GM12878 (cell line): Measurements from ENCODE around the gene RXFP1. TPM values are rescaled to one million over a fixed set of nuclear protein-coding genes. Genes with fewer than 3 reads are reported as not detected.

ENCODE experiments used
- ASH2L ChIP-seq: fragments of 300-600, 200-600 bp; sonication (generic); IDR thresholded peaks from 2 replicates; pipeline ENCODE4 v1.6.1; 2017; ENCODE audit warnings: low read depth, mild to moderate bottlenecking, borderline replicate concordance
- BHLHE40 ChIP-seq, 2 experiments: fragments of 450-650 bp in 1 of 2; IDR thresholded peaks; 2 replicates each; pipeline ENCODE4 v1.6.1; 2011 to 2017; ENCODE audit warnings: low read depth in 2 of 2, borderline replicate concordance in 1 of 2, improper control_type of control experiment in 1 of 2, low read length in 1 of 2, mild to moderate bottlenecking in 1 of 2
- BMI1 ChIP-seq: fragments of 450-650 bp; IDR thresholded peaks from 2 replicates; pipeline ENCODE4 v1.6.1; 2016; ENCODE audit warnings: mild to moderate bottlenecking, moderate library complexity, borderline replicate concordance
- CTCF ChIP-seq, 3 experiments: IDR thresholded peaks in 2 of 3; conservative IDR thresholded peaks in 1 of 3; 2 replicates each; pipeline ENCODE4 v1.5.1; 2011; ENCODE audit warnings: low read depth in 3 of 3, low read length in 3 of 3, mild to moderate bottlenecking in 3 of 3, control low read depth in 2 of 3, moderate library complexity in 2 of 3, inconsistent platforms in 1 of 3, mixed read lengths in 1 of 3; ENCODE audit not compliant: control insufficient read depth in 2 of 3, insufficient read depth in 1 of 3; ENCODE audit errors: extremely low read depth in 1 of 3
- E2F8 ChIP-seq: fragments of 450-650 bp; IDR thresholded peaks from 2 replicates; pipeline ENCODE4 v1.6.1; 2018; ENCODE audit warnings: mild to moderate bottlenecking, low read depth, moderate library complexity; ENCODE audit not compliant: partially characterized antibody
- ELK1 ChIP-seq: IDR thresholded peaks from 2 replicates; pipeline ENCODE4 v1.6.1; 2012; ENCODE audit warnings: low read depth, low read length, improper control_type of control experiment
- ESRRA ChIP-seq: IDR thresholded peaks from 2 replicates; pipeline ENCODE4 v1.6.1; 2012; ENCODE audit warnings: mild to moderate bottlenecking, low read length, improper control_type of control experiment
- EZH2 ChIP-seq: IDR thresholded peaks from 2 replicates; pipeline ENCODE4 v1.6.1; 2012; ENCODE audit warnings: low read depth, mild to moderate bottlenecking, control low read depth, inconsistent platforms, low read length, borderline replicate concordance; ENCODE audit not compliant: control insufficient read depth
- JUNB ChIP-seq: IDR thresholded peaks from 2 replicates; pipeline ENCODE4 v1.6.1; 2016; ENCODE audit warnings: antibody characterized with exemption, mild to moderate bottlenecking
- KDM1A ChIP-seq: fragments of 200-600 bp; sonication (generic); IDR thresholded peaks from 2 replicates; pipeline ENCODE4 v1.6.1; 2016; ENCODE audit warnings: borderline replicate concordance
- NR2C1 ChIP-seq: fragments of 450-650 bp; IDR thresholded peaks from 2 replicates; pipeline ENCODE4 v1.6.1; 2017; ENCODE audit warnings: antibody characterized with exemption, mild to moderate bottlenecking, moderate library complexity
- NR2C2 ChIP-seq: IDR thresholded peaks from 2 replicates; pipeline ENCODE4 v1.6.1; 2011; ENCODE audit warnings: borderline replicate concordance, low read depth; ENCODE audit not compliant: control insufficient read depth, insufficient read length
- NR2F1 ChIP-seq: fragments of 450-650 bp; conservative IDR thresholded peaks from 2 replicates; pipeline ENCODE4 v1.6.1; 2017; ENCODE audit warnings: mild to moderate bottlenecking
- PAX5 ChIP-seq: IDR thresholded peaks from 2 replicates; pipeline ENCODE4 v1.6.1; 2011; ENCODE audit warnings: low read depth, low read length, borderline replicate concordance
- POLR2A ChIP-seq: IDR thresholded peaks from 2 replicates; pipeline ENCODE4 v1.6.1; 2011; ENCODE audit warnings: low read depth, mild to moderate bottlenecking, low read length
- PRDM15 ChIP-seq: fragments of 450-650 bp; formaldehyde crosslinking; IDR thresholded peaks from 2 replicates; pipeline ENCODE4 v1.4.0; 2020; ENCODE audit warnings: mild to moderate bottlenecking, moderate library complexity
- SUZ12 ChIP-seq: fragments of 200-600 bp; sonication (generic); IDR thresholded peaks from one replicate; pipeline ENCODE4 v1.6.1; 2018; ENCODE audit warnings: antibody characterized with exemption, mild to moderate bottlenecking; ENCODE audit not compliant: unreplicated experiment
- YBX1 ChIP-seq: fragments of 450-650 bp; IDR thresholded peaks from 2 replicates; pipeline ENCODE4 v1.6.1; 2016; ENCODE audit warnings: antibody characterized with exemption
- YY1 ChIP-seq: IDR thresholded peaks from 2 replicates; pipeline ENCODE4 v1.6.1; 2011; ENCODE audit warnings: low read depth, mild to moderate bottlenecking, low read length
- ZBED1 ChIP-seq: IDR thresholded peaks from 2 replicates; pipeline ENCODE4 v1.6.1; 2016; ENCODE audit warnings: borderline replicate concordance
- ZNF622 ChIP-seq: fragments of 450-650 bp; IDR thresholded peaks from 2 replicates; pipeline ENCODE4 v1.6.1; 2017; ENCODE audit warnings: mild to moderate bottlenecking, inconsistent platforms
- polyA plus RNA-seq, 11 experiments: library from polyadenylated mRNA; depleted of rRNA in 4 of 11; unstranded in 6 of 11; stranded (reverse) in 5 of 11; fragments of >200 nt; fragmentation: Nextera tagmentation in 4 of 11; fragmentation: Illumina TruSeq in 1 of 11; extraction: Ambion mirVana in 4 of 11; extraction: Trizol in 1 of 11; gene quantifications; 1 replicate in 1 of 11; 2 replicates in 10 of 11; pipeline versions ENCODE4 v1.2.1 to v1.2.3, GENCODE V29; 2011 to 2016; ENCODE audit warnings: inconsistent platforms in 2 of 11, missing spikeins in 2 of 11, low read depth in 1 of 11
- total RNA-seq, 4 experiments: library from RNA; depleted of rRNA in 3 of 4; stranded (reverse); fragments of >200 nt in 3 of 4; fragmentation: Illumina TruSeq in 1 of 4; extraction: Trizol in 1 of 4; gene quantifications; 2 replicates each; pipeline versions ENCODE4 v1.2.1 to v1.2.3, GENCODE V29; 2013 to 2021

The RXFP1 gene
- total and polyA plus RNA-seq, 10 of the 15 experiments (the other 5 are each of a cell fraction or from before 2014, with no cell fraction given) = 0.12 TPM; not detected in 9

- peak; percentile 50; the same call in 1 of the 2 replicates for TF ChIP-seq NR2F1
- no peak for TF ChIP-seq ZNF622
- TF ChIP-seq YY1 = no peak
- no peak for TF ChIP-seq PRDM15 (CRISPR knock-in tag)
- no peak for TF ChIP-seq ELK1
- TF ChIP-seq ESRRA = no peak
- TF ChIP-seq EZH2 = no peak
- peak; percentile 24; the same call in 1 of the 2 replicates for TF ChIP-seq POLR2A
- no peak for TF ChIP-seq BMI1
- peak in 1 of 2 experiments; percentile 21; a peak in 1 of 4 replicates for TF ChIP-seq BHLHE40 (IDR thresholded peaks at IDR 0.05; ENCODE audit: borderline replicate concordance in 1 of 2, low read depth in 2 of 2, low read length in 1 of 2)
- TF ChIP-seq NR2C2 = no peak
- TF ChIP-seq CTCF (IDR thresholded peaks at IDR 0.05 in 2 of 3, conservative IDR thresholded peaks at IDR 0.05 in 1 of 3; ENCODE audit: control insufficient read depth in 2 of 3, extremely low read depth in 1 of 3, insufficient read depth in 1 of 3, low read depth in 3 of 3, low read length in 3 of 3) = no peak
- TF ChIP-seq NR2C1 = no peak
- TF ChIP-seq YBX1 = no peak
- TF ChIP-seq KDM1A = no peak
- no peak for TF ChIP-seq E2F8
- TF ChIP-seq ASH2L = no peak
- 0 out of 2 replicates have a peak, but pooled peaks have one; percentile 18 for TF ChIP-seq PAX5
- no peak for TF ChIP-seq SUZ12
- TF ChIP-seq ZBED1 = no peak
- TF ChIP-seq JUNB = peak; percentile 26; the same call in 1 of the 2 replicates
These were observed 149.4 kb downstream of the RXFP1 start (continued) for GRCh38 chr4:158670975-158671664.
